ENCODE measurements around the gene HERC6.

Gene HERC6

DNA sequence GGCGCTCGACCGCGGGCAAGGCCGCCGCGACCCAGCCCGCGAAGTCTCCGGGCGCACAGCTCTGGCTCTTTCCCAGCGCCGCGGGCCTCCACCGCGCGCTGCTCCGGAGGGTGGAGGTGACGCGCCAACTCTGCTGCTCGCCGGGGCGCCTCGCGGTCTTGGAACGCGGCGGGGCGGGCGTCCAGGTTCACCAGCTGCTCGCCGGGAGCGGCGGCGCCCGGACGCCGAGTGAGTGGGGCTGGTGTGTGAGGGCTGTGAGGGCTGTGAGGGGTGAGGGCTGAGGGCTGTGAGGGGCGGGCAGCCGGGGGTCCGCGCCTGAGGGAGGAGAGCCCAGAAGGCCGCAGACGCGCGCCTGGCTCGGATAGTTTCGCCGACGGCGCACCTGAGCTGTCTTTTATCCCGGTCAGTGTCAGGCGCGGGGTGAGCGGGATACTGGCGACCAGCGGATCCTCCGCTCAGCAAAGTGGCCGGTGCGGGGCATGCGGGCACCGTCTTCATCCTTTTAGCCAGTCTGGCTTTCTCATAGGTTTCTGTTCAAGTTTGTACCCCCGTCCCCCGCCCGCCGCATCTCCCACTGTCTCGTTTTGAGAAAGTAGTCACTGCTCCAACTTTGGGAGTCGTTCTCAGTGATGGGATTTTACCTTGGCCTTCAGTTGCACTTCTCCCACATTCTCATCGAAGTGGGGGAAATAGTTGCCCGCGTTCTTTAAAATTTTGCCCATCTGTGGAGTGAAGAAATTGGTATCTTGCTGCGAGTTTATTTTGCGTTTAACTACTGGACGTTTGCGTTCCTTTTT, 78.9 kb downstream of the HERC6 start:
- Histone ChIP-seq H3K4me3 (ENCODE audit: low read length) (peak overlapping the region; percentile 83), H3K9me3 (replicated peaks; ENCODE audit: insufficient read depth, low read length) (no peaks in the 10 kb centered on the region), H3K36me3 (replicated peaks; ENCODE audit: insufficient read depth, low read length) (no peaks in the 10 kb centered on the region), H2AFZ (ENCODE audit: low read length) (peak overlapping the region; percentile 89), H3K4me1 (ENCODE audit: low read length) (no peaks in the 10 kb centered on the region), H3F3A (ENCODE audit: insufficient read depth, low read length) (0 out of 2 replicates have a peak, but pooled peaks cover 5% of the 10 kb centered on the region), H3K27ac (ENCODE audit: low read length) (peak overlapping the region; percentile 71; the same call in 1 of the 2 replicates), H3K27me3 (replicated peaks; ENCODE audit: insufficient read depth, low read length) (no peaks in the 10 kb centered on the region), H3K4me2 (ENCODE audit: low read depth, low read length) (peak overlapping the region; percentile 78), H3K9me2 (replicated peaks; ENCODE audit: insufficient read depth, low read length) (no peaks in the 10 kb centered on the region), H3K9ac (ENCODE audit: low read length) (peak overlapping the region; percentile 72; the same call in 1 of the 2 replicates), H3K79me2 (ENCODE audit: low read length) (peaks cover 11% of the 10 kb centered on the region), H4K20me1 (ENCODE audit: insufficient read depth, low read length) (no peaks in the 10 kb centered on the region)
- DNase-seq, result peak; percentile 57
- TF ChIP-seq, protein P1, sequence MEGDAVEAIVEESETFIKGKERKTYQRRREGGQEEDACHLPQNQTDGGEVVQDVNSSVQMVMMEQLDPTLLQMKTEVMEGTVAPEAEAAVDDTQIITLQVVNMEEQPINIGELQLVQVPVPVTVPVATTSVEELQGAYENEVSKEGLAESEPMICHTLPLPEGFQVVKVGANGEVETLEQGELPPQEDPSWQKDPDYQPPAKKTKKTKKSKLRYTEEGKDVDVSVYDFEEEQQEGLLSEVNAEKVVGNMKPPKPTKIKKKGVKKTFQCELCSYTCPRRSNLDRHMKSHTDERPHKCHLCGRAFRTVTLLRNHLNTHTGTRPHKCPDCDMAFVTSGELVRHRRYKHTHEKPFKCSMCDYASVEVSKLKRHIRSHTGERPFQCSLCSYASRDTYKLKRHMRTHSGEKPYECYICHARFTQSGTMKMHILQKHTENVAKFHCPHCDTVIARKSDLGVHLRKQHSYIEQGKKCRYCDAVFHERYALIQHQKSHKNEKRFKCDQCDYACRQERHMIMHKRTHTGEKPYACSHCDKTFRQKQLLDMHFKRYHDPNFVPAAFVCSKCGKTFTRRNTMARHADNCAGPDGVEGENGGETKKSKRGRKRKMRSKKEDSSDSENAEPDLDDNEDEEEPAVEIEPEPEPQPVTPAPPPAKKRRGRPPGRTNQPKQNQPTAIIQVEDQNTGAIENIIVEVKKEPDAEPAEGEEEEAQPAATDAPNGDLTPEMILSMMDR (IDR thresholded peaks at IDR 0.05; ENCODE audit: low read length), result no peak
- TF ChIP-seq EZH2 (optimal IDR thresholded peaks at IDR 0.05; ENCODE audit: low read depth, low read length), result no peak
- no peak for TF ChIP-seq EZH2phosphoT487 (IDR thresholded peaks at IDR 0.05; ENCODE audit: low read length)

DNA sequence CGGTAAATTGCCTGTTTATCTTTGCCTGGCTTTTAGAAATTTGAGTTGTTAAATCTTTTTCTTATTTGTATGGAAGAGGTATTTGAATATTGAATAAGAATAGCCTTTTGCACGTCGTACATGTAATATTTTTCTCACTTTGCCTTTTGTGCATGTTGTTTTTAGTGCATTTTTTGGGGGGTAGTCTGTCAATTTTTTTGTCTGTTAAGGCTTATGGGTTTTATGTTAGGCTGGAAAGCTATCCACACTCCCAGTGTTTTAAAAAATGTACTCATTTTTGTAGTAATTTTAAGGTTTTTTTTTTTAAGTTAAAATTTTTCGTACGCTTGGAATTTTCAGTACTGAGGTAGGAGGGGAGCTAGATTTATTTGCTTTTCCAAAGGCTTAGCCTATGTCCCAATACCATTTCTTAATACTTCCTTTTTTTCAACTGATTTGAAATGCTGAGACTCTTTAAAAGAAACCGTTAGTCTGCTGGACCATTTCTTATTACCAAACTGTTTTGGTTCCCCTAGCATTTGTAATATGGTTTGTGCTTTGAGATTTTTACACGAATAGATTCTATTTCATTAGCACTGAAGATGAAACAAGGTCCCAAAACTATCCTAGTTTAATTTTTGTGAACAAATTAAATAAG, 79.6 kb downstream of the HERC6 start:
- Histone ChIP-seq H3K79me2 (ENCODE audit: low read length) (peaks cover 11% of the 10 kb centered on the region), H3K36me3 (replicated peaks; ENCODE audit: insufficient read depth, low read length) (no peaks in the 10 kb centered on the region), H3K9me3 (replicated peaks; ENCODE audit: insufficient read depth, low read length) (no peaks in the 10 kb centered on the region), H3K9ac (ENCODE audit: low read length) (peak overlapping the region; percentile 72; the same call in 1 of the 2 replicates), H3K4me2 (ENCODE audit: low read depth, low read length) (peak overlapping the region; percentile 78), H4K20me1 (ENCODE audit: insufficient read depth, low read length) (no peaks in the 10 kb centered on the region), H3K4me3 (ENCODE audit: low read length) (peak overlapping the region; percentile 83), H3K9me2 (replicated peaks; ENCODE audit: insufficient read depth, low read length) (no peaks in the 10 kb centered on the region), H2AFZ (ENCODE audit: low read length) (peak overlapping the region; percentile 89), H3F3A (ENCODE audit: insufficient read depth, low read length) (0 out of 2 replicates have a peak, but pooled peaks cover 5% of the 10 kb centered on the region), H3K27ac (ENCODE audit: low read length) (no peak overlapping the region), H3K4me1 (ENCODE audit: low read length) (no peaks in the 10 kb centered on the region), H3K27me3 (replicated peaks; ENCODE audit: insufficient read depth, low read length) (no peaks in the 10 kb centered on the region)
- no peak for DNase-seq
- TF ChIP-seq EZH2phosphoT487 (IDR thresholded peaks at IDR 0.05; ENCODE audit: low read length) (no peak), EZH2 (optimal IDR thresholded peaks at IDR 0.05; ENCODE audit: low read depth, low read length) (no peak)
- TF ChIP-seq, protein P1 (IDR thresholded peaks at IDR 0.05; ENCODE audit: low read length), result no peak

DNA sequence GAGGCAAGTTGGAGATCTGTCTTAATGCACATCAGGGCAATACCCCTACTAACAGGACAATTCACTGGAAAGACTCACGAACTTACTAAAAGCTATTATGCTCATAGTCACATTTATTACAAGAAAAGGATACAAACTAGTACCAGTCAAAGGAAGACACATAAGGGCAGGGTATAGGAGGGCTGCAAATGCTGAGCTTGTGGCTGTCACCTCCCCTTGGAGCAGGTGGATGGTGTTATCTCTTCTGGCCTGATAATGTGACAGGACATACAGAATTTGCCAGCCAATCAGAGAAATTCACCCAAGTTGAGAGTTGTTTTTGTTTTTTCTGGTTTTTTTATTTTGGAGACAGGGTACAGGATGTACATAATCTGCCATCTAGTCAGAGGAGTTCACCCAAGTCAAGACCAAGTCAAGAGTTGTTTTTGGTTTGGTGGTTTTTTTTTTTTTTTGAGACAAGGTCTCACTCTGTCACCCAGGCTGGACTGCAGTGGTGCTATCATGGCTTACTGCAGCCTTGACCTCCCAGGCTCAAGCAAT, 87.1 kb downstream of the HERC6 start:
- Histone ChIP-seq H4K20me1 (ENCODE audit: insufficient read depth, low read length) (no peaks in the 10 kb centered on the region), H3K9me2 (replicated peaks; ENCODE audit: insufficient read depth, low read length) (no peaks in the 10 kb centered on the region), H3K4me3 (ENCODE audit: low read length) (no peak overlapping the region), H3K9me3 (replicated peaks; ENCODE audit: insufficient read depth, low read length) (no peaks in the 10 kb centered on the region), H3K4me1 (ENCODE audit: low read length) (no peaks in the 10 kb centered on the region), H3K9ac (ENCODE audit: low read length) (no peak overlapping the region), H2AFZ (ENCODE audit: low read length) (no peak overlapping the region), H3K36me3 (replicated peaks; ENCODE audit: insufficient read depth, low read length) (no peaks in the 10 kb centered on the region; the same call in 1 of the 2 replicates), H3K79me2 (ENCODE audit: low read length) (no peaks in the 10 kb centered on the region), H3K27ac (ENCODE audit: low read length) (no peak overlapping the region), H3K4me2 (ENCODE audit: low read depth, low read length) (no peak overlapping the region), H3K27me3 (replicated peaks; ENCODE audit: insufficient read depth, low read length) (no peaks in the 10 kb centered on the region), H3F3A (ENCODE audit: insufficient read depth, low read length) (no peaks in the 10 kb centered on the region)
- no peak for DNase-seq
- TF ChIP-seq, protein P1 (IDR thresholded peaks at IDR 0.05; ENCODE audit: low read length), result no peak
- TF ChIP-seq EZH2phosphoT487 (IDR thresholded peaks at IDR 0.05; ENCODE audit: low read length) (no peak), EZH2 (optimal IDR thresholded peaks at IDR 0.05; ENCODE audit: low read depth, low read length) (no peak)

All from MM.1S (cell line).